DND-41 (cell line): ENCODE results near the gene EPOP.

Source experiments
- EZH2 ChIP-seq: IDR thresholded peaks from 3 replicates; pipeline ENCODE4 v1.6.1; 2012; ENCODE audit warnings: borderline replicate concordance, low read depth, mild to moderate bottlenecking, moderate library complexity, low read length, inconsistent platforms; ENCODE audit not compliant: severe bottlenecking
- TF ChIP-seq, protein P1 (sequence below): IDR thresholded peaks from 2 replicates; pipeline ENCODE4 v1.5.1; 2012; ENCODE audit warnings: borderline replicate concordance, low read length, moderate library complexity, mild to moderate bottlenecking; ENCODE audit not compliant: poor library complexity, severe bottlenecking; ENCODE audit errors: extremely low read depth

DNA sequence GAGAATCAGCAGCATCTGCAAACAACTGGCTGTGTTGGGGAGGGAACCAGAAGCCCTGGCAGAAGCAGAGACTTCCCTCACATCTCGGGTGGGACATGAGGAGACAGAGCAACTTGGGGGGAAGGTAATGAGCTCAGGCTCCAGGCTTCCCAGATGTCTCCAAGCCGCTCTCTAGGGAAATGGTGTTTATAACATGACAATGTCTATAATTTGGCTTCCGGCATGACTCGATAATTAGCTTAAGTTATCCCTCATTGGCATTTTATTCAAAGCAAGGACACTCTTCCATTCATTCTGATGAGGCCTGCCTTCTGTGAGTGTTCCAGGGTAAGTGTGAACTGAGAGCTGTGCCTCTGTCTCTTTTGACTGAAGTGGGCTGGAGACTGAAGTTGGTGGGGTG, 15.6 kb upstream of the EPOP start:
- TF ChIP-seq, protein P1, sequence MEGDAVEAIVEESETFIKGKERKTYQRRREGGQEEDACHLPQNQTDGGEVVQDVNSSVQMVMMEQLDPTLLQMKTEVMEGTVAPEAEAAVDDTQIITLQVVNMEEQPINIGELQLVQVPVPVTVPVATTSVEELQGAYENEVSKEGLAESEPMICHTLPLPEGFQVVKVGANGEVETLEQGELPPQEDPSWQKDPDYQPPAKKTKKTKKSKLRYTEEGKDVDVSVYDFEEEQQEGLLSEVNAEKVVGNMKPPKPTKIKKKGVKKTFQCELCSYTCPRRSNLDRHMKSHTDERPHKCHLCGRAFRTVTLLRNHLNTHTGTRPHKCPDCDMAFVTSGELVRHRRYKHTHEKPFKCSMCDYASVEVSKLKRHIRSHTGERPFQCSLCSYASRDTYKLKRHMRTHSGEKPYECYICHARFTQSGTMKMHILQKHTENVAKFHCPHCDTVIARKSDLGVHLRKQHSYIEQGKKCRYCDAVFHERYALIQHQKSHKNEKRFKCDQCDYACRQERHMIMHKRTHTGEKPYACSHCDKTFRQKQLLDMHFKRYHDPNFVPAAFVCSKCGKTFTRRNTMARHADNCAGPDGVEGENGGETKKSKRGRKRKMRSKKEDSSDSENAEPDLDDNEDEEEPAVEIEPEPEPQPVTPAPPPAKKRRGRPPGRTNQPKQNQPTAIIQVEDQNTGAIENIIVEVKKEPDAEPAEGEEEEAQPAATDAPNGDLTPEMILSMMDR = no peak
- no peak for TF ChIP-seq EZH2
